K562 (cell line): ENCODE measurements around the gene DAGLA. TPM values are rescaled to one million over a fixed set of nuclear protein-coding genes. Genes with fewer than 3 reads are reported as not detected.

Experiments
- E2F6 ChIP-seq, 2 experiments: IDR thresholded peaks; 2 replicates each; pipeline ENCODE4 v1.6.1; 2011; ENCODE audit warnings: borderline replicate concordance in 1 of 2, control low read depth in 1 of 2, low read depth in 1 of 2, low read length in 1 of 2, mild to moderate bottlenecking in 1 of 2, mixed read lengths in 1 of 2, moderate library complexity in 1 of 2; ENCODE audit not compliant: insufficient read depth in 1 of 2, insufficient read length in 1 of 2, poor library complexity in 1 of 2, severe bottlenecking in 1 of 2; ENCODE audit errors: extremely low read depth in 1 of 2
- ETV6 ChIP-seq, 3 experiments: fragments of 150-350 bp in 1 of 3; sonication (generic) in 1 of 3; formaldehyde crosslinking in 1 of 3; IDR thresholded peaks; 2 replicates each; pipeline versions ENCODE4 v1.6.1 to v1.8.0; 2014 to 2022; ENCODE audit warnings: borderline replicate concordance in 2 of 3, low read depth in 2 of 3, antibody characterized with exemption in 1 of 3, low read length in 1 of 3, mild to moderate bottlenecking in 1 of 3, missing genetic modification reagents in 1 of 3
- IRF2 ChIP-seq: sonication (generic); formaldehyde crosslinking; IDR thresholded peaks from 2 replicates; pipeline ENCODE4 v1.8.1; 2022; ENCODE audit warnings: mild to moderate bottlenecking, missing genetic modification reagents
- MCM5 ChIP-seq: fragments of 450-650 bp; IDR thresholded peaks from 2 replicates; pipeline ENCODE4 v1.6.1; 2016; ENCODE audit warnings: low read depth
- NFXL1 ChIP-seq: fragments of 450-650 bp; formaldehyde crosslinking; IDR thresholded peaks from 2 replicates; pipeline ENCODE4 v1.4.0; 2021; ENCODE audit warnings: mild to moderate bottlenecking
- NR2C1 ChIP-seq, 2 experiments: fragments of 450-650 bp; IDR thresholded peaks; 2 replicates each; pipeline ENCODE4 v1.6.1; 2017; ENCODE audit warnings: mild to moderate bottlenecking in 2 of 2, antibody characterized with exemption in 1 of 2, inconsistent platforms in 1 of 2, missing compliant biosample characterization in 1 of 2, missing genetic modification characterization in 1 of 2
- RREB1 ChIP-seq: fragments of 250-450 bp; sonication (Bioruptor Pico); IDR thresholded peaks from 2 replicates; pipeline ENCODE4 v1.4.0; 2020
- SP1 ChIP-seq: sonication (generic); formaldehyde crosslinking; IDR thresholded peaks from 2 replicates; pipeline ENCODE4 v1.8.1; 2022; ENCODE audit warnings: mild to moderate bottlenecking, missing genetic modification reagents
- SRSF3 ChIP-seq: fragments of 200-400 bp; formaldehyde crosslinking; IDR thresholded peaks from 2 replicates; pipeline ENCODE4 v1.6.1; 2016; ENCODE audit warnings: mild to moderate bottlenecking, low read length, moderate library complexity; ENCODE audit not compliant: insufficient read depth
- TRIM25 ChIP-seq: fragments of 450-650 bp; IDR thresholded peaks from 2 replicates; pipeline ENCODE4 v1.7.0; 2016; ENCODE audit warnings: borderline replicate concordance
- ZC3H8 ChIP-seq: fragments of 450-650 bp; IDR thresholded peaks from 2 replicates; pipeline ENCODE4 v1.6.1; 2017
- ZNF12 ChIP-seq: sonication (generic); formaldehyde crosslinking; IDR thresholded peaks from 2 replicates; pipeline ENCODE4 v1.4.0; 2020; ENCODE audit warnings: mild to moderate bottlenecking, missing genetic modification reagents
- ZNF280A ChIP-seq: fragments of 450-650 bp; IDR thresholded peaks from 2 replicates; pipeline ENCODE4 v1.6.1; 2018; ENCODE audit warnings: mild to moderate bottlenecking, low read depth; ENCODE audit not compliant: partially characterized antibody
- ZNF507 ChIP-seq: conservative IDR thresholded peaks from 2 replicates; pipeline ENCODE4 v1.6.1; 2017; ENCODE audit warnings: missing genetic modification characterization, missing compliant biosample characterization
- ZNF764 ChIP-seq: fragments of 250-450 bp; sonication (Bioruptor Pico); IDR thresholded peaks from 2 replicates; pipeline ENCODE4 v1.4.0; 2020; ENCODE audit warnings: low read depth, mild to moderate bottlenecking, moderate library complexity
- ZNF785 ChIP-seq: fragments of 250-450 bp; sonication (Bioruptor Pico); IDR thresholded peaks from 2 replicates; pipeline ENCODE4 v1.4.0; 2020; ENCODE audit warnings: mild to moderate bottlenecking
- polyA plus RNA-seq, 8 experiments: library from polyadenylated mRNA; depleted of rRNA in 4 of 8; stranded (reverse) in 5 of 8; unstranded in 3 of 8; fragments of >200 nt; fragmentation: Nextera tagmentation in 2 of 8; fragmentation: Illumina TruSeq in 1 of 8; extraction: Ambion mirVana in 2 of 8; extraction: Trizol in 1 of 8; gene quantifications; 2 replicates each; pipeline versions ENCODE4 v1.2.1 to v1.2.3, GENCODE V29; 2011 to 2014; ENCODE audit warnings: inconsistent platforms in 1 of 8, missing spikeins in 1 of 8
- total RNA-seq, 7 experiments: library from RNA; depleted of rRNA in 6 of 7; stranded (reverse); fragments of >200 nt in 6 of 7; fragmentation: Illumina TruSeq in 2 of 7; extraction: Trizol in 2 of 7; gene quantifications; 2 replicates each; pipeline versions ENCODE4 v1.2.1 to v1.2.3, GENCODE V29; 2011 to 2021; ENCODE audit warnings: low replicate concordance in 1 of 7

Gene DAGLA
- total and polyA plus RNA-seq, 9 of the 15 experiments (the other 6 are each of a cell fraction or from before 2014, with no cell fraction given) = 0.03 to 0.16 (median 0.04) TPM; not detected in 4

GRCh38 chr11:61749591-61750217, 69.5 kb downstream of the DAGLA start (continued):
- TF ChIP-seq ZNF764 (CRISPR knock-in tag) (no peak), ZNF280A (no peak), NFXL1 (no peak), ZNF507 (tag) (no peak), IRF2 (no peak), ZNF12 (CRISPR knock-in tag) (no peak), MCM5 (no peak), RREB1 (no peak), ETV6 (IDR thresholded peaks at IDR 0.05; ENCODE audit: borderline replicate concordance in 1 of 2, low read depth in 2 of 2, low read length in 1 of 2) (no peak), ETV6 (CRISPR knock-in tag; IDR thresholded peaks at IDR 0.05; ENCODE audit: borderline replicate concordance) (no peak), ZC3H8 (no peak), SP1 (CRISPR knock-in tag) (peak; percentile 38; the same call in 1 of the 2 replicates), SRSF3 (0 out of 2 replicates have a peak, but pooled peaks have one; percentile 47), E2F6 (IDR thresholded peaks at IDR 0.05; ENCODE audit: borderline replicate concordance in 1 of 2, extremely low read depth in 1 of 2, insufficient read depth in 1 of 2, insufficient read length in 1 of 2, low read depth in 1 of 2, low read length in 1 of 2, poor library complexity in 1 of 2, severe bottlenecking in 1 of 2) (peak in 1 of 2 experiments; percentile 7), TRIM25 (no peak), ZNF785 (CRISPR knock-in tag) (no peak), NR2C1 (IDR thresholded peaks at IDR 0.05) (no peak), NR2C1 (tag; IDR thresholded peaks at IDR 0.05) (peak; percentile 31)
